Measurements from ENCODE around the gene MRGPRF.

Gene MRGPRF

GRCh38 chr11:68960294-68961071 is 52.6 kb downstream of the MRGPRF start:
- no peak for DNase-seq

- no peak for DNase-seq
Measured at GRCh38 chr11:68959465-68960293, 53.4 kb downstream of the MRGPRF start.

DNA sequence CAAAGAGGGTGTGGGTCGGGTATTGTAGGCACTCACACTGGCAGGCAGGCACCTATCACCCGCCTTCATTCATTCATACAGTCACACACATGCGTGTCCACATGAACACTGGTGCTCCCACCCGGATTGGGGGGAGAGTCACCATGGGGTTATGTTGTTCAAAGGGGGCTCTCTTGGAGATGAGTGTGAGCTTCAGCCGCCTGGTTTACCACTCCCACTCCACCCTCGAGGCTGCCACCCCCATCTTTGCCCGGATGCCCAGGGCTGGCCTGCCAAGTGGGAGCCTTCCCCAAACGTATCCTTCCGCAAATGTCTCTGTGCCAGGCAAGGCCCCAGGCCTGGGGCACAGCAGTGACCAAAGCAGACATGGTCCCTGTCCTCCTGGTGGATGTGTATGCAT is 54.8 kb downstream of the MRGPRF start:
- no peak for DNase-seq

DNA sequence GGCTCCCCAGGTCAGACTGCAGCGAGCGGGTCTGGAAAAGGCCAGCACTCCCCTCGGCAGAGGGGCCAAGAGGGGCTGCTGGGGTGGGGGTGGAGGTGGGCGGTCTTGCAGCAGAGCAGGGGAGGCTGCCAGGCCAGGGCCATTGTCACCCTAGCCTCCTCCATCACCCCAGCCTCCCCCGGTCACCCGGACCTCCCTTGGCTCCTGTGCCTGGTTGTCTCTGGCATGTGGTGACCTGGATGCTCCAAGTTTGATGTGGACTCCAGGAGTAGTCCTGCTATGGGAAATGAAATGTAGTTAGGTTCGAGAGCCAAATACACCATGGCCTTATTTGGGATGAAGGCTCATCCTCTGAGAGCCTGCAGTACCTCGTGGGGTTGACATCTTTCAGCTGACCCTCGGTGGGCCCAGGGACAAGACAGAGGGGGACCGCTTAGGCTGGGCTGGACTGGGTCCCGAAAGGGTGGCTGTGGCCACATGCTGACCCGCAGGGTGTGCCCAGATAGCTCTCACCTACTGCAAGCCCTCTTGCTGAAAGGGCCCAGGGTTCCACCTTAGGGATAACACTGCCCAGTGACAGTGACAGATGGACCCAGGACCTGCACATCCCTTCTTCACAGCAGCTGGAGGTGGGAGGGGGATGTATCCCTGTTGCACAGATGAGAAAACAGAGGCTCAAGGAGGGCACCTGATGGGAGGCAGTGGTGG is 56.3 kb downstream of the MRGPRF start:
- no peak for DNase-seq

GRCh38 chr11:68956142-68956541 is 56.9 kb downstream of the MRGPRF start:
- DNase-seq, result no peak

DNA sequence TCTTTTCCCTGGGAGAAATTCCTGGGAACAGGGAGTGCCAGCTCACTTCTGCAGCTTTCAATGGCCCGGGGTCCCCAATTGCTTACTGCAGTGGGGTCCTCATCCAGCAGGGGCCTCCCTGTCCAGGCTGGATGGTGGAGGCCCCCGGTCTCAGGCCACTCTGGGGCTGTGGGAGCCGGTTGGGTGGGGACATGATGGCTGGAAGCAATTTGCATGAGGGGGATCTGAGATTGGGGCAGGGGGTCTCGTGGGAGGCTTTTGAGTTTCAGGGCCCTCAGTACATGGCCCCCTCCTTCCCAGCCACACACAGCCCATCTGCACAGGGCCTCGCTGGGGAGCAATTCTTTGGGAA is 57.5 kb downstream of the MRGPRF start:
- no peak for DNase-seq

DNA sequence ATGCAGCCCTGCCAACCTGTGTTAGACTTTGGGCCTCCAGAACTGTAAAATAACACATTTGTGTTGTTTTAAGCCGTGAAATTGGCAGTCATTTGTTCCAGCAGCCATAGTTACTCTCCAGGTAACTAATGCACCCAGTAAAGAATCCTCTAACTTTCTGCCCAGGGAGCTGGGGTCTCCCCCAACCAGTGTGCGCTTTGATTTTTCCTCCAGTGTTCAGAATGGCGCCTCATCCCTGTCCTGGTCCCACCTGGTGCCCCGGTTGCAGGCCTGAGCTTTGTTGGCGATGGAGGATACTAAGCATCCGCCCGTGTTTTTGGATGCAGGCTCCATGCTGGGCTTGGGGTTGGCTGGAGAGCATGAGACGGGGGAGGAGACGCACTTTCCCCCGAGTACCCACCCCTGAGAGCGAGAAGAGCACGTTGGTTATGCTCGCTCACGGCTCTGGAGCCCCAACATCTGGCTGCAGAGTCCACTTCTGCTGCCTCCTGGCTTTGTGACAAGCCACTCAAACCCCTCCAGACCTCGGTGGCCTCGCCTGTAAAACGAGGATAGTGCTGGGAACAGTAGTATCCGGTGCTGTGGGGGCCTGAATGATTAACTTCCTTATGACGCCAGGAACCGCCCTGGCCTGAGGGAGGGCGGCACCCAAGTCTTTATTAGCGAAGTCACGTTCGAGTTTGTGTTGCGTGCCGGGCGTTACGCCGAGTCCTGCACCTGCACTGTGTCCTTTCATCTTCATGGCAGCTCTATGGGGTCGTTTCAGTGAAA is 58.0 kb downstream of the MRGPRF start:
- DNase-seq, result no peak
